Upper lobe of left lung (tissue), 6 donors: Measurements from ENCODE around the gene FGF14. TPM values are rescaled to one million over a fixed set of nuclear protein-coding genes. Genes with fewer than 3 reads are reported as not detected.

ENCODE experiments used
- ATAC-seq, 2 donors: fragments of 200-7000 bp; cut with Tn5 transposase; one replicate each; pipeline ENCODE4 v1.9.1; 2022; ENCODE audit warnings: mild to moderate bottlenecking in 2 of 2, moderate library complexity in 2 of 2; ENCODE audit not compliant: low FRiP score in 2 of 2
- DNase-seq, 2 donors: peaks; one replicate each; pipeline ENCODE4 v3.0.0-alpha.2; 2019 to 2020
- H3K27ac ChIP-seq, 4 donors: fragments of 200-600 bp; sonication (generic); one replicate each; pipeline ENCODE4 v1.5.1; 2016 to 2019
- H3K27me3 ChIP-seq, 4 donors: fragments of 200-600 bp; sonication (generic); one replicate each; pipeline ENCODE4 v1.5.1; 2017 to 2019
- H3K36me3 ChIP-seq, 4 donors: fragments of 200-600 bp; sonication (generic); one replicate each; pipeline ENCODE4 v1.5.1; 2016 to 2019
- H3K4me1 ChIP-seq, 4 donors: fragments of 200-600 bp; sonication (generic); one replicate each; pipeline ENCODE4 v1.5.1; 2018 to 2019
- H3K4me3 ChIP-seq, 4 donors: fragments of 200-600 bp; sonication (generic); one replicate each; pipeline ENCODE4 v1.5.1; 2017 to 2019; ENCODE audit warnings: mild to moderate bottlenecking in 2 of 4, moderate library complexity in 1 of 4
- H3K9me3 ChIP-seq, 4 donors: fragments of 200-600 bp; sonication (generic); one replicate each; pipeline ENCODE4 v1.5.1; 2018 to 2019
- CTCF ChIP-seq, 6 experiments: fragments of 450-650 bp in 4 of 6; fragments of 200-600 bp in 2 of 6; sonication (generic) in 2 of 6; IDR thresholded peaks; one replicate each; pipeline ENCODE4 v1.5.1; 2016 to 2019; ENCODE audit warnings: antibody characterized with exemption in 6 of 6
- EP300 ChIP-seq, 4 donors: sonication (generic); formaldehyde crosslinking; IDR thresholded peaks; one replicate each; pipeline ENCODE4 v1.5.1; 2017; ENCODE audit warnings: antibody characterized with exemption in 4 of 4, control low read depth in 2 of 4
- POLR2A ChIP-seq, 4 donors: fragments of 450-650 bp; IDR thresholded peaks; one replicate each; pipeline ENCODE4 v1.5.1; 2016 to 2017; ENCODE audit warnings: antibody characterized with exemption in 4 of 4, mild to moderate bottlenecking in 2 of 4
- POLR2AphosphoS5 ChIP-seq, 2 donors: sonication (generic); formaldehyde crosslinking; IDR thresholded peaks; one replicate each; pipeline ENCODE4 v1.5.1; 2017; ENCODE audit warnings: antibody characterized with exemption in 2 of 2
- WGBS, 2 donors: methylation state at CpG; one replicate each; pipeline ENCODE4 v1.1.5; 2017 to 2018; 5-methylcytosine and 5-hydroxymethylcytosine counted together
- total RNA-seq, 6 donors: library from RNA; depleted of rRNA in 4 of 6; stranded (reverse); fragments of >200 nt in 4 of 6; gene quantifications; one replicate each; pipeline versions ENCODE4 v1.1.0 to v1.2.1, GENCODE V29; 2016 to 2021
- donor health status: DM: no; HTN: no; CAD: no; lungs with moderate emphysema.
- donor health status: DM: no; HTN: yes; CAD: no; lungs with severe emphysema.

The FGF14 gene
- total RNA-seq, 6 donors from 2014 or later, result 0.80 to 8.4 (median 4.1) TPM

GRCh38 chr13:101837288-101837687, 564.6 kb downstream of the FGF14 start:
- Histone ChIP-seq H3K9me3 (no peaks in the 10 kb centered on the region), H3K27ac (no peak overlapping the region), H3K36me3 (no peaks in the 10 kb centered on the region), H3K27me3 (no peaks in the 10 kb centered on the region), H3K4me1 (no peaks in the 10 kb centered on the region), H3K4me3 (no peak overlapping the region)
- TF ChIP-seq EP300 (IDR thresholded peaks at IDR 0.05) (no peak), POLR2A (IDR thresholded peaks at IDR 0.05) (no peak), CTCF (IDR thresholded peaks at IDR 0.05) (no peak), POLR2AphosphoS5 (IDR thresholded peaks at IDR 0.05) (no peak)
- WGBS, 2 donors, result 71 to 91% methylated on average over 2 of the region's 2 CpGs
- DNase-seq, result no peak
- ATAC-seq, result no peak

DNA sequence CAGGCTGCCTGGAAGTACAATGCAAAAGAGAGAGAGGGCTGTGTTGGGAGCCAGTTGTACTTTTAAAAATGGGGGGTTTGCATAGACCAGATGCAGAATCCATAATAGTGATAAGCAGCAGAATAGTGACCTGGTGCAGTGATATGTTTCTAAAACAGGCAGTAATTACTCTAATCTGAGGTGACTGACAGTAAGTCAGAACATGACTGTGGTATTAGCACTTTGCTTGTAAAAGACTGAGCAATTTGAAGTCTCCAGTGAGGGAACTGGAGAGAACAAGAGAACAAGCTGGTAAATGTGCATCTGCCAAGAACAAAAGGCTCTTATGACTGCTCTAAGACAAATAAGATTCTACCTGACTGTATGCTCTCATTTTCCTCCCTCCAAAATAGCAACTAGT, 565.9 kb downstream of the FGF14 start:
- Histone ChIP-seq H3K27me3 (no peaks in the 10 kb centered on the region), H3K9me3 (no peaks in the 10 kb centered on the region), H3K27ac (no peak overlapping the region), H3K4me3 (no peak overlapping the region), H3K36me3 (no peaks in the 10 kb centered on the region), H3K4me1 (no peaks in the 10 kb centered on the region)
- ATAC-seq, result no peak
- no peak for DNase-seq
- no peak for TF ChIP-seq POLR2AphosphoS5 (IDR thresholded peaks at IDR 0.05)
- no peak for TF ChIP-seq EP300 (IDR thresholded peaks at IDR 0.05)
- TF ChIP-seq POLR2A (IDR thresholded peaks at IDR 0.05), result no peak
- no peak for TF ChIP-seq CTCF (IDR thresholded peaks at IDR 0.05)

- H3K27me3 ChIP-seq, result no peaks in the 10 kb centered on the region
- no peaks in the 10 kb centered on the region for H3K4me1 ChIP-seq
- no peak for TF ChIP-seq EP300 (IDR thresholded peaks at IDR 0.05)
- no peak for TF ChIP-seq POLR2AphosphoS5 (IDR thresholded peaks at IDR 0.05)
- no peak for TF ChIP-seq POLR2A (IDR thresholded peaks at IDR 0.05)
- TF ChIP-seq CTCF (IDR thresholded peaks at IDR 0.05), result no peak
- 84 to 86% methylated on average over 3 of the region's 3 CpGs for WGBS, 2 donors
- no peak for DNase-seq
- H3K36me3 ChIP-seq, result no peaks in the 10 kb centered on the region
- ATAC-seq, result no peak
- H3K9me3 ChIP-seq, result no peaks in the 10 kb centered on the region
- H3K4me3 ChIP-seq, result no peak overlapping the region
- H3K27ac ChIP-seq, result no peak overlapping the region
These were observed 568.2 kb downstream of the FGF14 start for GRCh38 chr13:101833671-101834070.

DNA sequence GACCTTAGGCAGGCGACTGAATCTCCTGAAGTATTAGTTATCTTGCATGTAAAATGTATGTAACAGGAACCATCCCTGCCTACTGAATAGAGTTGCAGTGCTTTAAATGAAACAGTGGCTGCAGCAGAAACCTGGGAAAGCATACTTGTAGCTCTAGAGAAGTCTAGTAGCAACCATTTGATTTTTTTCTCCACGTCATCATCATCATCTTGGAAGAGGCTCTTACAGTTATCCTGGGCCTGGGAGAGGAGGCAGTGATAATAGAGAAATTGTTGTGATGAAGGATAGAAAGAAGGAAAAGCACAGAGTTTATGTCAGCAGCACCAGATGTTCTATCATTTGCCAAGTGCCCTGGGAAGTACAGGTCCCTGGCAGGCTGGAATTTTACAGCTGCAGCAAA, 571.8 kb downstream of the FGF14 start:
- Histone ChIP-seq H3K27me3 (no peaks in the 10 kb centered on the region), H3K4me1 (no peaks in the 10 kb centered on the region), H3K36me3 (no peaks in the 10 kb centered on the region), H3K27ac (no peak overlapping the region), H3K9me3 (no peaks in the 10 kb centered on the region), H3K4me3 (no peak overlapping the region)
- 69 to 91% methylated on average over 2 of the region's 2 CpGs for WGBS, 2 donors
- DNase-seq (no peak), ATAC-seq (no peak)
- TF ChIP-seq POLR2A (IDR thresholded peaks at IDR 0.05) (no peak), EP300 (IDR thresholded peaks at IDR 0.05) (no peak), CTCF (IDR thresholded peaks at IDR 0.05) (no peak), POLR2AphosphoS5 (IDR thresholded peaks at IDR 0.05) (no peak)

DNA sequence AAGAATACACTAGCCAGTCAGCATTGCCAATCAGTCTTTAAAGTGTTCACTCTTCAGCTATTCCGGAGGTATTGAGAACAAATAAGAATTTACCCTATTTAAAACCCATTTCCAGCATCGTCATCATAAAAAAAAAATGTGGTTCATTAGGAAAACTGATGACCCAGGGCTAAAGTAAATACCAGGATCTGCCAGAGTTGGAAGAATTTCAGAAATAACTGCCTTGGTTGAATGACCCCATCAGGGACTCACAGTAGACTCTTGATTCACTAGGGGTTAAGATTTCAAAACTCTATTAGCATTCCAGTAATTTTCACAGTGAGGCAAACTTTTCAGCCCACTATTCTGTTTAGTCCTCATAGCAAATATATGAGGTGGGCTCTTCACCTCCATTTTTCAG, 572.4 kb downstream of the FGF14 start:
- ATAC-seq (no peak), DNase-seq (no peak)
- 59 to 67% methylated on average over 2 of the region's 2 CpGs for WGBS, 2 donors
- no peaks in the 10 kb centered on the region for H3K9me3 ChIP-seq
- H3K36me3 ChIP-seq, result no peaks in the 10 kb centered on the region
- TF ChIP-seq POLR2AphosphoS5 (IDR thresholded peaks at IDR 0.05), result no peak
- TF ChIP-seq EP300 (IDR thresholded peaks at IDR 0.05), result no peak
- no peak for TF ChIP-seq CTCF (IDR thresholded peaks at IDR 0.05)
- TF ChIP-seq POLR2A (IDR thresholded peaks at IDR 0.05), result no peak
- H3K4me1 ChIP-seq, result no peaks in the 10 kb centered on the region
- no peak overlapping the region for H3K4me3 ChIP-seq
- H3K27me3 ChIP-seq, result no peaks in the 10 kb centered on the region
- H3K27ac ChIP-seq, result no peak overlapping the region
